ENCODE measurements around the gene HADHA.

The HADHA gene

DNA sequence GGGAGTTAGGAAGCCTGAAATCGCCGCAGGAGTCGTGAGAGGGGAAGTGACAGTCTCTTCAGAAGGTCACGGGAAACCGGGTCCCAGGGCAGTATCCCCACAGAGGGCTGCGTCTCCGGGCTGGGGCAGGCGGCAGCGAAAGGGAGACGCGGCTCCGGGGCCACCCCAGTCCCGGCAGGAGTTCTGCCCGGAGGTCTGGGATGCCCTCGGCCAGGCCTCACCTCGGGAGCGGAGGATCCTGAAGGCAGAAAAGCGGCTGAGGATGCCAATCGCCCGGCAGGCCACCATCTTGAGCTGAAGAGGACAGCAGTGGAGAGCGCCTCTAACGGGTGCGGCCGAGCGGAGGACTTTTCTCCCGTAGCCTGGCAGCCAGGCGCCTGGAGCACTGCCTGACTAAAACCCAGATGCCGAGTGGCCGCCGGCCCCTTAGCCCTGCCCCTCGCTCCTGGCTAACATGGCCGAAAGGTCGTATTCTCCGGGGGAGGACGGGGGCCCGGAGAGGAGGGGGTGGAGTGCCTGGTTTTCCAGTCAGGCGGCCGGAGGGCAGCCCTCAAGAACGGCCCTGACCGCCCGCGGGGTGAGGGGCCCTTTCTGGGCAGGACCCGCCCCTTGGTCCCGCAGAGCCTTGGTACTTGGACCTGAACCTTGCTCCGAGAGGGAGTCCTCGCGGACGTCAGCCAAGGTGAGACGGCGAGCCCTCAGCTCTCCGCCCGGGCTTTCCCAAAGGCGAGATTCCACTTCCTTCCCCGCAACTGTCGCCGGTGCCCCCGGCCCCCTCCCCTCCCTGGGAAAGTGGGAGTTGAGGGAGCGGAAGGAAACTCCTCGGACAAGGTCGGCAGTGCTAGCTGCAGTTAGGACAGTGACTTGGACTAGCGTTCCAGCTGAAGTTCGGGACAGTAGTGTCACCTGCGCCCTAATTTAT, at the start of gene HADHA, which contains the start of gene HADHB:
TSS of gene HADHA (minus strand) at position 324 of the 922 bp plus-strand sequence. CDS start at position 288, 36 bp downstream.
TSS of gene HADHB (plus strand) at position 631 of the 922 bp plus-strand sequence. CDS start 9,316 bp downstream, outside the sequence.
- in situ Hi-C loops (cut with MboI; ENCODE audit: low sequenced_read_pairs, unreplicated experiment) = no loop called here
- TF ChIP-seq, protein P1, sequence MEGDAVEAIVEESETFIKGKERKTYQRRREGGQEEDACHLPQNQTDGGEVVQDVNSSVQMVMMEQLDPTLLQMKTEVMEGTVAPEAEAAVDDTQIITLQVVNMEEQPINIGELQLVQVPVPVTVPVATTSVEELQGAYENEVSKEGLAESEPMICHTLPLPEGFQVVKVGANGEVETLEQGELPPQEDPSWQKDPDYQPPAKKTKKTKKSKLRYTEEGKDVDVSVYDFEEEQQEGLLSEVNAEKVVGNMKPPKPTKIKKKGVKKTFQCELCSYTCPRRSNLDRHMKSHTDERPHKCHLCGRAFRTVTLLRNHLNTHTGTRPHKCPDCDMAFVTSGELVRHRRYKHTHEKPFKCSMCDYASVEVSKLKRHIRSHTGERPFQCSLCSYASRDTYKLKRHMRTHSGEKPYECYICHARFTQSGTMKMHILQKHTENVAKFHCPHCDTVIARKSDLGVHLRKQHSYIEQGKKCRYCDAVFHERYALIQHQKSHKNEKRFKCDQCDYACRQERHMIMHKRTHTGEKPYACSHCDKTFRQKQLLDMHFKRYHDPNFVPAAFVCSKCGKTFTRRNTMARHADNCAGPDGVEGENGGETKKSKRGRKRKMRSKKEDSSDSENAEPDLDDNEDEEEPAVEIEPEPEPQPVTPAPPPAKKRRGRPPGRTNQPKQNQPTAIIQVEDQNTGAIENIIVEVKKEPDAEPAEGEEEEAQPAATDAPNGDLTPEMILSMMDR (IDR thresholded peaks at IDR 0.05; ENCODE audit: borderline replicate concordance, control extremely low read depth, extremely low read depth, insufficient read depth, missing control alignments) = peak; percentile 18

DNA sequence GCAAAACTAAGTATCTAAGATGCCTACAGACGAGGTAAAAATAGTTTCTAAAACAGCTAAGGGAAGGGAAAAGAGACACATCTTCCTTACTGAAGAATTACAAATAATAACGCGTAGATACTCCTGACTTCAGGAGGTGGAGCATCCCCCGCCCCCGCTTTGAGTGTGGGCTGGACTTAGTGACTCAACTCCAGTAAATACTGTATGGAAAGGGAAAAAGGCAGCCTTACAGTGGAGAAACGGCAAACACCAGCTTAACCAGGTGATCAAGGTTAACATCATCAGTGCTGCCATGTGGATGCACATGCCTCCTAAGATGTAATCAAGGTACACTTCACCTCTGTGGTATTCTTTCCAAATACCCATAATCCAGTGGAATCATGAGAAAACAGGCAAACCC, 48.2 kb upstream of the HADHA start:
- TF ChIP-seq, protein P1 (IDR thresholded peaks at IDR 0.05; ENCODE audit: borderline replicate concordance, control extremely low read depth, extremely low read depth, insufficient read depth, missing control alignments) = no peak
- in situ Hi-C loops (cut with MboI; ENCODE audit: low sequenced_read_pairs, unreplicated experiment) = no loop called here

More for the DNA sequence above, at the start of gene HADHA, which contains the start of gene HADHB:
- peak; percentile 89 for DNase-seq (ENCODE audit: low spot score)

GRCh38 chr2:26290001-26290400, 45.6 kb upstream of the HADHA start:
- in situ Hi-C loops (cut with MboI; ENCODE audit: low sequenced_read_pairs, unreplicated experiment) = no loop called here
- no peak for DNase-seq (ENCODE audit: low spot score)
- TF ChIP-seq, protein P1 (IDR thresholded peaks at IDR 0.05; ENCODE audit: borderline replicate concordance, control extremely low read depth, extremely low read depth, insufficient read depth, missing control alignments) = no peak

More for the DNA sequence above, 48.2 kb upstream of the HADHA start:
- DNase-seq (ENCODE audit: low spot score) = no peak

DNA sequence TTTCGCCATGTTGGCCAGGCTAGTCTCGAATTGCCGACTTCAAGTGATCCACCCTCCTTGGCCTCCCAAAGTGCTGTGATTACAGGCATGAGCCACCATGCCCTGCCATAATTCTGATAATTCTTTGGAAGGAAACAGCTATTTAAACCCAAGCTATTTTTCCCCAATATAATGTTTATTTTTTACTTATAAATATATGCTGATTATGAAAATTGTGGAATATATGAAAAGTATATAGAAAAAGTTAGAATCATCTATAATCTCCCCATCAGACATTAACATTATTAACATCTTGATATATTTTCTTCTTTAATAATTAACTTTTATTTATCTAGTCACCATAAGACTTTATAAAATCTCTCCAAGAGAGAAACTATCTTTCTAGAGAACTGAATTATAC, 41.5 kb upstream of the HADHA start:
- TF ChIP-seq, protein P1 (IDR thresholded peaks at IDR 0.05; ENCODE audit: borderline replicate concordance, control extremely low read depth, extremely low read depth, insufficient read depth, missing control alignments) = no peak
- no peak for DNase-seq (ENCODE audit: low spot score)
- in situ Hi-C loops (cut with MboI; ENCODE audit: low sequenced_read_pairs, unreplicated experiment) = no loop called here

- TF ChIP-seq, protein P1 (IDR thresholded peaks at IDR 0.05; ENCODE audit: borderline replicate concordance, control extremely low read depth, extremely low read depth, insufficient read depth, missing control alignments) = no peak
- DNase-seq (ENCODE audit: low spot score) = no peak
- in situ Hi-C loops (cut with MboI; ENCODE audit: low sequenced_read_pairs, unreplicated experiment) = no loop called here
Observed at GRCh38 chr2:26284132-26284531, 39.7 kb upstream of the HADHA start.

DNA sequence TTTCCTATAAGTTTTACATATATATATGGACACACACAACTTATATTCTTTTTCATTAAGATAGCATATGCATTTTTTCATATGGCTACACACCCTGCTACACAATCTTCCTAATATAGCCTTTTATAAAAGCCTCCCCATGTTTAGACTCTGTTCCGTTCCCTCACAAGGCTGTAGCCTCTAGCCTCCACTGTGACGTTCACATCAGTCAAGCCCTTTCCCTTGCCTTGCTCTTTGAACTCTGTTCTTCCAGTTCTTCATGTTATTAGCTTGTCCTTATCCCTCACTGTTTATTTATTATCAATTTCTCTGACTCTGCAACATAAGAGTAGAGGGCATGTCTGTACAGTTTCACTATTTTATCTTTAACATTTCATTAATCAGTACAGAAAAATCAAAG, 39.2 kb upstream of the HADHA start:
- no peak for DNase-seq (ENCODE audit: low spot score)
- in situ Hi-C loops (cut with MboI; ENCODE audit: low sequenced_read_pairs, unreplicated experiment) = no loop called here
- TF ChIP-seq, protein P1 (IDR thresholded peaks at IDR 0.05; ENCODE audit: borderline replicate concordance, control extremely low read depth, extremely low read depth, insufficient read depth, missing control alignments) = no peak
